Hepatocyte (in vitro differentiated cells): Measurements from ENCODE around the gene ABCB11. TPM values are rescaled to one million over a fixed set of nuclear protein-coding genes. Genes with fewer than 3 reads are reported as not detected.
"Not testable (repeated sequence)": the region's sequence is repeated elsewhere in the genome, so short reads cannot be mapped to it uniquely, and the experiment has no call there.

Experiments
- DNase-seq: peaks from one replicate; pipeline ENCODE4 v3.0.0-alpha.2; 2016; ENCODE audit warnings: low spot score
- H2AFZ ChIP-seq: fragments of 200-600 bp; sonication (generic); 2 replicates; pipeline ENCODE4 v1.6.0; 2016; ENCODE audit warnings: antibody characterized with exemption, mild to moderate bottlenecking
- H3K27ac ChIP-seq: fragments of 200-600 bp; sonication (generic); 2 replicates; pipeline ENCODE4 v1.5.1; 2016; ENCODE audit warnings: mild to moderate bottlenecking
- H3K27me3 ChIP-seq: fragments of 200-600 bp; sonication (generic); 2 replicates; pipeline ENCODE4 v1.6.1; 2016
- H3K36me3 ChIP-seq: fragments of 200-600 bp; sonication (generic); replicated peaks from 2 replicates; pipeline ENCODE4 v1.5.1; 2016; ENCODE audit warnings: low read depth; ENCODE audit not compliant: insufficient read depth
- H3K4me1 ChIP-seq: fragments of 200-600 bp; sonication (generic); 2 replicates; pipeline ENCODE4 v1.5.1; 2016; ENCODE audit warnings: mild to moderate bottlenecking, moderate library complexity; ENCODE audit not compliant: insufficient read depth
- H3K4me2 ChIP-seq: fragments of 200-600 bp; sonication (generic); 2 replicates; pipeline ENCODE4 v1.6.0; 2016
- H3K4me3 ChIP-seq: fragments of 200-600 bp; sonication (generic); 2 replicates; pipeline ENCODE4 v1.5.1; 2016; ENCODE audit warnings: mild to moderate bottlenecking
- H3K79me2 ChIP-seq: fragments of 200-600 bp; sonication (generic); 2 replicates; pipeline ENCODE4 v1.6.0; 2017; ENCODE audit warnings: mild to moderate bottlenecking
- H3K9me2 ChIP-seq: fragments of 200-600 bp; sonication (generic); replicated peaks from 2 replicates; pipeline ENCODE4 v1.6.0; 2017; ENCODE audit warnings: mild to moderate bottlenecking; ENCODE audit not compliant: insufficient read depth
- H3K9me3 ChIP-seq: fragments of 200-600 bp; sonication (generic); 2 replicates; pipeline ENCODE4 v1.5.1; 2016; ENCODE audit warnings: low read depth, mild to moderate bottlenecking
- H4K20me1 ChIP-seq: fragments of 200-600 bp; sonication (generic); 2 replicates; pipeline ENCODE4 v1.6.0; 2016; ENCODE audit warnings: mild to moderate bottlenecking; ENCODE audit not compliant: insufficient read depth, poor library complexity, severe bottlenecking
- CTCF ChIP-seq: fragments of 200-600 bp; sonication (generic); IDR thresholded peaks from 2 replicates; pipeline ENCODE4 v1.5.1; 2016; ENCODE audit warnings: antibody characterized with exemption, mild to moderate bottlenecking; ENCODE audit not compliant: poor library complexity
- EZH2 ChIP-seq: fragments of 200-600 bp; sonication (generic); IDR thresholded peaks from 2 replicates; pipeline ENCODE4 v1.6.1; 2016; ENCODE audit warnings: antibody characterized with exemption, mild to moderate bottlenecking, borderline replicate concordance
- EZH2phosphoT487 ChIP-seq: fragments of 200-600 bp; sonication (generic); IDR thresholded peaks from one replicate; pipeline ENCODE4 v1.6.1; 2018; ENCODE audit warnings: antibody characterized with exemption, mild to moderate bottlenecking, low read depth, moderate library complexity; ENCODE audit not compliant: unreplicated experiment, severe bottlenecking
- WGBS: methylation state at CpG from one replicate; pipeline ENCODE4 v1.1.6; 2016; ENCODE audit warnings: low lambda C conversion rate; ENCODE audit errors: missing lambda C conversion rate; 5-methylcytosine and 5-hydroxymethylcytosine counted together
- polyA plus RNA-seq: library from polyadenylated mRNA; unstranded; fragments of >200 nt; fragmentation: Nextera tagmentation; extraction: Ambion mirVana; gene quantifications from 2 replicates; pipeline ENCODE4 v1.2.1, GENCODE V29; 2016
- total RNA-seq: library from RNA; depleted of rRNA; stranded (reverse); fragments of >200 nt; gene quantifications from 2 replicates; pipeline ENCODE4 v1.2.3, GENCODE V29; 2014

Gene ABCB11
- total and polyA plus RNA-seq, 2 experiments from 2014 or later, result 2.0 to 9.2 TPM

GRCh38 chr2:169066897-169067296 lies 35.8 kb upstream of the ABCB11 start:
- TF ChIP-seq EZH2phosphoT487 (no peak), CTCF (no peak), EZH2 (no peak)
- Histone ChIP-seq H4K20me1 (no peaks in the 10 kb centered on the region), H3K27ac (no peak overlapping the region), H3K36me3 (no peaks in the 10 kb centered on the region), H3K9me2 (no peaks in the 10 kb centered on the region), H3K27me3 (no peaks in the 10 kb centered on the region), H3K9me3 (no peaks in the 10 kb centered on the region), H3K4me1 (no peaks in the 10 kb centered on the region), H2AFZ (no peak overlapping the region), H3K4me2 (no peak overlapping the region), H3K4me3 (no peak overlapping the region), H3K79me2 (no peaks in the 10 kb centered on the region)
- WGBS, result 25% methylated on average over 1 of the region's 1 CpG
- DNase-seq, result no peak

GRCh38 chr2:169065864-169066517 lies 34.9 kb upstream of the ABCB11 start:
- H3K27ac ChIP-seq, result no peak overlapping the region
- no peaks in the 10 kb centered on the region for H3K4me1 ChIP-seq
- H3K27me3 ChIP-seq, result no peaks in the 10 kb centered on the region
- H2AFZ ChIP-seq, result no peak overlapping the region
- TF ChIP-seq EZH2, result no peak
- TF ChIP-seq CTCF, result no peak
- no peak for TF ChIP-seq EZH2phosphoT487
- DNase-seq, result no peak
- H3K36me3 ChIP-seq, result no peaks in the 10 kb centered on the region
- no peaks in the 10 kb centered on the region for H4K20me1 ChIP-seq
- no peak overlapping the region for H3K4me2 ChIP-seq
- no peak overlapping the region for H3K4me3 ChIP-seq
- no peaks in the 10 kb centered on the region for H3K79me2 ChIP-seq
- 71% methylated on average over 2 of the region's 2 CpGs for WGBS
- no peaks in the 10 kb centered on the region for H3K9me3 ChIP-seq
- no peaks in the 10 kb centered on the region for H3K9me2 ChIP-seq

- WGBS, result 79% methylated on average over 1 of the region's 1 CpG
- Histone ChIP-seq H3K4me1 (no peaks in the 10 kb centered on the region), H3K27ac (no peak overlapping the region), H3K4me3 (no peak overlapping the region), H3K79me2 (no peaks in the 10 kb centered on the region), H3K9me2 (no peaks in the 10 kb centered on the region), H3K36me3 (no peaks in the 10 kb centered on the region), H4K20me1 (no peaks in the 10 kb centered on the region), H3K4me2 (no peak overlapping the region), H2AFZ (no peak overlapping the region), H3K9me3 (no peaks in the 10 kb centered on the region), H3K27me3 (no peaks in the 10 kb centered on the region)
- no peak for TF ChIP-seq EZH2
- no peak for TF ChIP-seq CTCF
- no peak for TF ChIP-seq EZH2phosphoT487
- no peak for DNase-seq
These were observed 34.3 kb upstream of the ABCB11 start for GRCh38 chr2:169065422-169065821.

- H3K79me2 ChIP-seq, H2AFZ ChIP-seq, H4K20me1 ChIP-seq, H3K36me3 ChIP-seq, DNase-seq, H3K27me3 ChIP-seq, H3K27ac ChIP-seq, H3K9me2 ChIP-seq, H3K9me3 ChIP-seq, H3K4me3 ChIP-seq, H3K4me1 ChIP-seq, H3K4me2 ChIP-seq: not testable (repeated sequence)
- WGBS, result 98% methylated on average over 17 of the region's 17 CpGs
These were observed 33.1 kb upstream of the ABCB11 start for GRCh38 chr2:169064199-169064598.

- H3K36me3 ChIP-seq, H3K4me2 ChIP-seq, H3K27me3 ChIP-seq, H3K4me3 ChIP-seq, H2AFZ ChIP-seq, H3K9me2 ChIP-seq, H3K79me2 ChIP-seq, DNase-seq, H4K20me1 ChIP-seq, H3K27ac ChIP-seq, H3K9me3 ChIP-seq, H3K4me1 ChIP-seq: not testable (repeated sequence)
- WGBS, result 87% methylated on average over 2 of the region's 2 CpGs
These were observed 23.5 kb upstream of the ABCB11 start for GRCh38 chr2:169054575-169054974.
